Gastrocnemius medialis (tissue), 4 donors: ENCODE results near the gene SOWAHA. TPM values are rescaled to one million over a fixed set of nuclear protein-coding genes. Genes with fewer than 3 reads are reported as not detected.

Source experiments
- ATAC-seq, 2 donors: fragments of 150-250 bp; one replicate each; pipeline ENCODE4 v1.9.1; 2016
- DNase-seq, 2 donors: peaks; one replicate each; pipeline ENCODE4 v3.0.0-alpha.2; 2019
- H3K27ac ChIP-seq, 4 donors: fragments of 200-600 bp; sonication (generic); 1 replicate in 1 of 4; 2 replicates in 3 of 4; pipeline ENCODE4 v1.5.1; 2016 to 2018; ENCODE audit warnings: mild to moderate bottlenecking in 2 of 4, moderate library complexity in 1 of 4
- H3K27me3 ChIP-seq, 3 donors: fragments of 200-600 bp; sonication (generic) in 2 of 3; 1 replicate in 1 of 3; 2 replicates in 2 of 3; pipeline versions ENCODE4 v1.5.1 to v1.6.0; 2016 to 2019; ENCODE audit warnings: mild to moderate bottlenecking in 1 of 3, moderate library complexity in 1 of 3
- H3K36me3 ChIP-seq, 2 donors: fragments of 200-600 bp; sonication (generic) in 1 of 2; one replicate each; pipeline ENCODE4 v1.5.1; 2017 to 2018
- H3K4me1 ChIP-seq, 2 donors: fragments of 200-600 bp; sonication (generic) in 1 of 2; one replicate each; pipeline ENCODE4 v1.5.1; 2016 to 2017; ENCODE audit warnings: mild to moderate bottlenecking in 2 of 2
- H3K4me3 ChIP-seq, 4 donors: fragments of 200-600 bp; sonication (generic) in 3 of 4; 1 replicate in 1 of 4; 2 replicates in 3 of 4; pipeline ENCODE4 v1.5.1; 2016 to 2019; ENCODE audit warnings: mild to moderate bottlenecking in 2 of 4
- H3K9me3 ChIP-seq, 3 donors: fragments of 200-600 bp; sonication (generic) in 2 of 3; 1 replicate in 1 of 3; 2 replicates in 2 of 3; pipeline ENCODE4 v1.5.1; 2016 to 2019
- POLR2A ChIP-seq, 2 donors: fragments of 450-650 bp; IDR thresholded peaks; one replicate each; pipeline ENCODE4 v1.6.1; 2017; ENCODE audit warnings: antibody characterized with exemption in 2 of 2, mild to moderate bottlenecking in 2 of 2, moderate library complexity in 2 of 2
- in situ Hi-C, 4 donors: fragments of 200-750 bp; cut with MboI; loops; one replicate each; pipeline versions ENCODE4 v1.15.0 to v1.8.0; 2017; ENCODE audit warnings: low sequenced_read_pairs in 4 of 4
- intact Hi-C: fragments of 100-400 bp; cut with DNase I; formaldehyde crosslinking; loops from one replicate; pipeline ENCODE4 v1.15.1; 2023; ENCODE audit warnings: low total_unique reads
- total RNA-seq, 4 donors: library from RNA; depleted of rRNA; stranded (reverse); fragments of >200 nt; gene quantifications; one replicate each; pipeline versions ENCODE4 v1.1.0 to v1.2.3, GENCODE V29; 2016
- TF ChIP-seq, protein P1 (sequence below), 5 experiments: fragments of 450-650 bp in 3 of 5; fragments of 200-600 bp in 2 of 5; sonication (generic) in 2 of 5; IDR thresholded peaks in 4 of 5; conservative IDR thresholded peaks in 1 of 5; 1 replicate in 4 of 5; 2 replicates in 1 of 5; pipeline ENCODE4 v1.5.1; 2016 to 2019; ENCODE audit warnings: antibody characterized with exemption in 5 of 5, mild to moderate bottlenecking in 3 of 5, moderate library complexity in 3 of 5

Gene SOWAHA
- total RNA-seq, 4 donors from 2014 or later = 0.27 TPM; not detected in 3

DNA sequence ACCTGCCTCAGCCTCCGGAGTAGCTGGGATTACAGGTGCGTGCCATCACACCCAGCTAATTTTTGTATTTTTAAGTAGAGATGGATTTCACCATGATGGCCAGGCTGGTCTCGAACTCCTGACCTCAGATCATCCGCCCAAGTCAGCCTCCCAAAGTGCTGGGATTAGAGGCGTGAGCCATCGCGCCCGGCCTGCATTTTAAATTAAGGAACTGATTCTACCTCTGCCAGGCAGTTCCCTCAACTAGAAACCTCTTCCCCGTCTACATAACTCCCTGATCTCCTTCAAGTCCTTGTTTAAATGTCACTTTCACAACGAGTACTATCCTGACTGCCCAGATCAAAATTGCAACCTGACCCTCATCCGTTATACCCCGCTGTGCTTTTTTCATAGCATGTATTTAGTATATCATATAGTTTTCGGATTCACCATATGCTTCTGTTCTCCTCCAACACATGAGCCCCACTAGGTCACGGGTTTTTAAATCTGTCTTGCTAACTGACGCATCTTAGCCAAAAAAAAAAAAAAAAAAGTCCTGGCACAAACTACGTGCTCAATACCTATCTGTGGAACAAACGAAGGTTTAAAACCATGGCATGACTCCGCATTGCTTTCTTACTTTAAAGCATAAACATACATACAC is 858 bp upstream of the SOWAHA start:
- H3K27ac ChIP-seq = no peak overlapping the region
- no peaks in the 10 kb centered on the region for H3K36me3 ChIP-seq
- H3K9me3 ChIP-seq = no peaks in the 10 kb centered on the region
- DNase-seq (no peak), ATAC-seq (no peak)
- peak overlapping the region in 1 of 4 donors; percentile 43 for H3K4me3 ChIP-seq
- no peak for TF ChIP-seq POLR2A (IDR thresholded peaks at IDR 0.05)
- TF ChIP-seq, protein P1, sequence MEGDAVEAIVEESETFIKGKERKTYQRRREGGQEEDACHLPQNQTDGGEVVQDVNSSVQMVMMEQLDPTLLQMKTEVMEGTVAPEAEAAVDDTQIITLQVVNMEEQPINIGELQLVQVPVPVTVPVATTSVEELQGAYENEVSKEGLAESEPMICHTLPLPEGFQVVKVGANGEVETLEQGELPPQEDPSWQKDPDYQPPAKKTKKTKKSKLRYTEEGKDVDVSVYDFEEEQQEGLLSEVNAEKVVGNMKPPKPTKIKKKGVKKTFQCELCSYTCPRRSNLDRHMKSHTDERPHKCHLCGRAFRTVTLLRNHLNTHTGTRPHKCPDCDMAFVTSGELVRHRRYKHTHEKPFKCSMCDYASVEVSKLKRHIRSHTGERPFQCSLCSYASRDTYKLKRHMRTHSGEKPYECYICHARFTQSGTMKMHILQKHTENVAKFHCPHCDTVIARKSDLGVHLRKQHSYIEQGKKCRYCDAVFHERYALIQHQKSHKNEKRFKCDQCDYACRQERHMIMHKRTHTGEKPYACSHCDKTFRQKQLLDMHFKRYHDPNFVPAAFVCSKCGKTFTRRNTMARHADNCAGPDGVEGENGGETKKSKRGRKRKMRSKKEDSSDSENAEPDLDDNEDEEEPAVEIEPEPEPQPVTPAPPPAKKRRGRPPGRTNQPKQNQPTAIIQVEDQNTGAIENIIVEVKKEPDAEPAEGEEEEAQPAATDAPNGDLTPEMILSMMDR (IDR thresholded peaks at IDR 0.05 in 4 of 5, conservative IDR thresholded peaks at IDR 0.05 in 1 of 5) = no peak
- H3K27me3 ChIP-seq = peaks cover 29 to 43% (median 38%) of the 10 kb centered on the region in 3 donors
- H3K4me1 ChIP-seq = peaks cover 0 to 10% of the 10 kb centered on the region in 2 donors
- intact Hi-C loops = no loop called here
- in situ Hi-C loops = loop anchor here in 2 of 4 donors (25.0 kb wide), 1 partner anchor 275 kb away; the partner anchor contains the start of gene IL5 (in 2 of the 2)

DNA sequence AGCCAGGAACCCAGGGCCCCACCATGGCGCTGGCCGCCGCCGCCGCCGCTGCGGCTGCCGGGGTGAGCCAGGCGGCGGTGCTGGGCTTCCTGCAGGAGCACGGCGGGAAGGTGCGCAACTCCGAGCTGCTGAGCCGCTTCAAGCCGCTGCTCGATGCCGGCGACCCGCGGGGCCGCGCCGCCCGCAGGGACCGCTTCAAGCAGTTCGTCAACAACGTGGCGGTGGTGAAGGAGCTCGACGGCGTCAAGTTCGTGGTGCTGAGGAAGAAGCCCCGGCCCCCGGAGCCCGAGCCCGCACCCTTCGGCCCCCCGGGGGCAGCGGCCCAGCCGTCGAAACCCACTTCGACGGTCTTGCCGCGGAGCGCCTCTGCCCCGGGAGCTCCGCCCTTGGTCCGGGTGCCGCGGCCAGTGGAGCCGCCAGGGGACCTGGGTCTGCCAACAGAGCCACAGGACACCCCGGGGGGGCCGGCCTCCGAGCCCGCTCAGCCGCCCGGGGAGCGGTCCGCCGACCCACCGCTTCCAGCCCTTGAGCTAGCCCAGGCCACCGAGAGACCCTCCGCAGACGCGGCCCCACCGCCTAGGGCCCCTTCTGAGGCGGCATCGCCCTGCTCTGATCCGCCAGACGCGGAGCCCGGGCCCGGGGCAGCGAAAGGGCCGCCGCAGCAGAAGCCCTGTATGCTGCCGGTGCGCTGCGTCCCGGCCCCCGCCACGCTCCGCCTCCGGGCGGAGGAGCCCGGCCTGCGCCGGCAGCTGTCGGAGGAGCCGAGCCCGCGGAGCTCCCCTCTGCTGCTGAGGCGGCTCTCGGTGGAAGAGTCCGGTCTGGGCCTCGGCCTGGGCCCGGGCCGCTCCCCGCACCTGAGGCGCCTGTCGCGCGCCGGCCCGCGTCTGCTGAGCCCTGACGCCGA is 749 bp downstream of the SOWAHA start:
- ATAC-seq (peak in 1 of 2 donors; percentile 36), DNase-seq (no peak)
- no peaks in the 10 kb centered on the region for H3K9me3 ChIP-seq
- intact Hi-C loops (no loop called here), in situ Hi-C loops (loop anchor here in 2 of 4 donors (25.0 kb wide), 1 partner anchor 277 kb away; the partner anchor contains the start of gene IL5 (in 2 of the 2))
- H3K4me3 ChIP-seq = peak overlapping the region; percentile 33 to 57 (median 40)
- no peaks in the 10 kb centered on the region for H3K36me3 ChIP-seq
- H3K27me3 ChIP-seq = peaks cover 29 to 43% (median 38%) of the 10 kb centered on the region in 3 donors
- H3K27ac ChIP-seq = no peak overlapping the region
- peaks cover 0 to 10% of the 10 kb centered on the region in 2 donors for H3K4me1 ChIP-seq
- TF ChIP-seq POLR2A (IDR thresholded peaks at IDR 0.05) = no peak
- TF ChIP-seq, protein P1 (IDR thresholded peaks at IDR 0.05 in 4 of 5, conservative IDR thresholded peaks at IDR 0.05 in 1 of 5) = no peak

GRCh38 chr5:132814503-132815294 is 1.6 kb downstream of the SOWAHA start:
- DNase-seq (no peak), ATAC-seq (no peak)
- H3K4me1 ChIP-seq = peaks cover 0 to 10% of the 10 kb centered on the region in 2 donors
- peak overlapping the region in 1 of 4 donors; percentile 45 for H3K4me3 ChIP-seq
- H3K9me3 ChIP-seq = no peaks in the 10 kb centered on the region
- no peak for TF ChIP-seq POLR2A (IDR thresholded peaks at IDR 0.05)
- TF ChIP-seq, protein P1 (IDR thresholded peaks at IDR 0.05 in 4 of 5, conservative IDR thresholded peaks at IDR 0.05 in 1 of 5) = no peak
- H3K27ac ChIP-seq = no peak overlapping the region
- peaks cover 29 to 43% (median 34%) of the 10 kb centered on the region in 3 donors for H3K27me3 ChIP-seq
- no peaks in the 10 kb centered on the region for H3K36me3 ChIP-seq
- in situ Hi-C loops = loop anchor here in 2 of 4 donors (25.0 kb wide), 1 partner anchor 277 kb away; the partner anchor contains the start of gene IL5 (in 2 of the 2)
- intact Hi-C loops = no loop called here

- in situ Hi-C loops (loop anchor here in 2 of 4 donors (25.0 kb wide), 1 partner anchor 278 kb away; the partner anchor contains the start of gene IL5 (in 2 of the 2)), intact Hi-C loops (no loop called here)
- Histone ChIP-seq H3K27me3 (peaks cover 27 to 38% (median 33%) of the 10 kb centered on the region in 3 donors), H3K9me3 (no peaks in the 10 kb centered on the region), H3K4me3 (no peak overlapping the region), H3K4me1 (peaks cover 0 to 12% of the 10 kb centered on the region in 2 donors), H3K27ac (no peak overlapping the region), H3K36me3 (no peaks in the 10 kb centered on the region)
- DNase-seq (no peak), ATAC-seq (no peak)
- TF ChIP-seq, protein P1 (IDR thresholded peaks at IDR 0.05 in 4 of 5, conservative IDR thresholded peaks at IDR 0.05 in 1 of 5) = no peak
- no peak for TF ChIP-seq POLR2A (IDR thresholded peaks at IDR 0.05)
Measured at GRCh38 chr5:132815454-132815853, 2.4 kb downstream of the SOWAHA start.
